GM12875 (cell line): ENCODE data around the gene GREB1.

Experiments used
- H3K4me3 ChIP-seq: one replicate; pipeline ENCODE4 v1.5.1; 2011; ENCODE audit warnings: low read depth, low read length, control low read depth
- TF ChIP-seq, protein P1 (sequence below): IDR thresholded peaks from 2 replicates; pipeline ENCODE4 v1.5.1; 2011; ENCODE audit warnings: low read depth, mild to moderate bottlenecking, control low read depth, inconsistent platforms, low read length, moderate library complexity, borderline replicate concordance; ENCODE audit not compliant: insufficient read depth

The GREB1 gene

DNA sequence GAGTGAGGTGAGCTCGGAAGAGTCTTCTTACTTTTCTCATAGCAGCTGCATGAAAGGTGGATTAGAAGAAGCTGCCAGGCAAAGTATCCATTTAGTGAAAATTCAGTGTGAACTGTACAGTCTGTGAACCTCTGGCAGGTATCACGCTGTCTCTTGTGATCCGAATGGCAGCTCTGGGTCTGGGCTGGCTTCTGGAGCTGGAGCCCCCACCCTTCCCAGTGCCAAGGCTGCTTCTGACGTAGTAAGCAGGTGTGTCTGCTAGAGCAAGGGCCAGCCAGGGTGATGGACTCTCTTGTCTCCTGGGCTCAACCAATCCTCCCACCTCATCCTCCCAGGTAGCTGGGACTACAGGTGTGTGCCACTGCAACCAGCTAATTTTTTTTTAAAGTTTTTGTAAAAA lies 150.1 kb downstream of the GREB1 start:
- H3K4me3 ChIP-seq: no peak overlapping the region
- TF ChIP-seq, protein P1, sequence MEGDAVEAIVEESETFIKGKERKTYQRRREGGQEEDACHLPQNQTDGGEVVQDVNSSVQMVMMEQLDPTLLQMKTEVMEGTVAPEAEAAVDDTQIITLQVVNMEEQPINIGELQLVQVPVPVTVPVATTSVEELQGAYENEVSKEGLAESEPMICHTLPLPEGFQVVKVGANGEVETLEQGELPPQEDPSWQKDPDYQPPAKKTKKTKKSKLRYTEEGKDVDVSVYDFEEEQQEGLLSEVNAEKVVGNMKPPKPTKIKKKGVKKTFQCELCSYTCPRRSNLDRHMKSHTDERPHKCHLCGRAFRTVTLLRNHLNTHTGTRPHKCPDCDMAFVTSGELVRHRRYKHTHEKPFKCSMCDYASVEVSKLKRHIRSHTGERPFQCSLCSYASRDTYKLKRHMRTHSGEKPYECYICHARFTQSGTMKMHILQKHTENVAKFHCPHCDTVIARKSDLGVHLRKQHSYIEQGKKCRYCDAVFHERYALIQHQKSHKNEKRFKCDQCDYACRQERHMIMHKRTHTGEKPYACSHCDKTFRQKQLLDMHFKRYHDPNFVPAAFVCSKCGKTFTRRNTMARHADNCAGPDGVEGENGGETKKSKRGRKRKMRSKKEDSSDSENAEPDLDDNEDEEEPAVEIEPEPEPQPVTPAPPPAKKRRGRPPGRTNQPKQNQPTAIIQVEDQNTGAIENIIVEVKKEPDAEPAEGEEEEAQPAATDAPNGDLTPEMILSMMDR: no peak

DNA sequence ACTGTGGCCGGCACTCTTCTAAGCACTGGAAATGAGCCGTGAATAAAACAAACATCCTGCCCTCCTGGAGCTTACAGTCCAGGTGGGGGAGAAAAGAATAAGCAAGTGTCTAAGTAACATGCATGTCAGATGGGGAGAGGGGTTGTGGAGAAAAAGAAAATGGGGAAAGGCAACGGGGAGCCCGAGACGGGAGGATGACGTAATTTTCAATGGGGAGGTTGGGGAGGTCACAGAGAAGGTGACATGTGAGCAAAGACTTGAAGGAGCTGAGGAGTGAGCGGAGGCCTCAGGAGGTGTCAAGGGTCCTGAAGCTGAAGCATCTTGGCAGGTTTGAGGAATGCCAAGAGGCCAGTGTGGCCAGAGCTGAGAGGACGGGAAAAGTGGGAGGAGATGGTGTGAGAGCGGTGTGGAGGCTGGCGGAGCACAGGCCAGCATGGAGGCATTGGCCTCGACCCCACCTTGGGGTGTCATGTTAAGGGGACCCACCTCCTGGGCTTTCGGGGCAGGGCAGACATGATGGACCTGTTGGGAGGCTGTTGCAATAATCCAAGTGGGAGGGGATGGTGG lies 151.1 kb downstream of the GREB1 start:
- H3K4me3 ChIP-seq: no peak overlapping the region
- TF ChIP-seq, protein P1: no peak

DNA sequence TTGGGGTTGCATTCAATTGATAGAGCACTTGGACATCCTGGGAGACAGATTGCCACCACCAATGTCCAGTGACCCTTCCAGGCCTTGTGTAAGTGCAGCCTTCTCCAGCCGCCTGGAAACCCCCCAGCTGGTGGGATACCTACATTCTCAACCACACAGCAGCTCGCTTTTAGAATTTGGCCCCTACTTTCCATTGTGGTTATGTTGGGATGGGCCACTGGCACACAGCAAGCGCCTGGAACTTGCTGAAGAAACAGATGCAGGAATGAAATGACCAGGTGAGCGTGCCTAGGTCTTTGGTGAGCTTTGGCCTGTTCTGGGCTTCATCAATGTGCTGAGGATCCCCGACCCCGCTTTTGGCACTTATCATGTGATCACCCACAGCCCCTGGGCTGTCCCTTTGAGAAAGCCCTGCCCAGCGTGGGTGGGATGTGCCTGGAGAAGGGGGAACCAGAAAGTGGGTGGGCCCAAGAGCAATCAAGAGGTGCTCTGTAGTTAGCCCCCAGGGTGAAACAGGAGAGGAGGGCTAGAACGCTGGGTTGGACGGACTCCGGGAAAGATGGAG lies 152.1 kb downstream of the GREB1 start:
- H3K4me3 ChIP-seq: no peak overlapping the region
- TF ChIP-seq, protein P1: no peak

DNA sequence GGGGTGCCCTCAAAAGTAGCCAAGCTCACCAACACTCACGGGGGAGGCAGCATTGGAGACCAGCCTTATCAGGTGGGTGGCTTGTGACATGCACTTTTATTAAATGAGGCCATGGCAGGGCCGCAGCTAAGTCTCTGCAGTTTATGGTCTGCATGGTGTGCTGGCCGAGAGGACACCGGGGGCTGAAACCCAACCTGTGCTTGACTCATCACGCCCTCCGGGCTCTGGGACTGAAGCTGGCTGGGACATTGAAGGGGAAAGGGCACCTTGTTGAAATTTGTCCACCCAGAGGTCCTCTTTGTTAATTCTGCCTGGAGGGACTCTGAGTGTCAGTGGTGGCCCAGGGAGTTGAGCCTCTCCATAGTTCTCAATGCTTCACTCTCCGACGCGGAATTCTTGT lies 153.9 kb downstream of the GREB1 start:
- no peak overlapping the region for H3K4me3 ChIP-seq
- TF ChIP-seq, protein P1: no peak

DNA sequence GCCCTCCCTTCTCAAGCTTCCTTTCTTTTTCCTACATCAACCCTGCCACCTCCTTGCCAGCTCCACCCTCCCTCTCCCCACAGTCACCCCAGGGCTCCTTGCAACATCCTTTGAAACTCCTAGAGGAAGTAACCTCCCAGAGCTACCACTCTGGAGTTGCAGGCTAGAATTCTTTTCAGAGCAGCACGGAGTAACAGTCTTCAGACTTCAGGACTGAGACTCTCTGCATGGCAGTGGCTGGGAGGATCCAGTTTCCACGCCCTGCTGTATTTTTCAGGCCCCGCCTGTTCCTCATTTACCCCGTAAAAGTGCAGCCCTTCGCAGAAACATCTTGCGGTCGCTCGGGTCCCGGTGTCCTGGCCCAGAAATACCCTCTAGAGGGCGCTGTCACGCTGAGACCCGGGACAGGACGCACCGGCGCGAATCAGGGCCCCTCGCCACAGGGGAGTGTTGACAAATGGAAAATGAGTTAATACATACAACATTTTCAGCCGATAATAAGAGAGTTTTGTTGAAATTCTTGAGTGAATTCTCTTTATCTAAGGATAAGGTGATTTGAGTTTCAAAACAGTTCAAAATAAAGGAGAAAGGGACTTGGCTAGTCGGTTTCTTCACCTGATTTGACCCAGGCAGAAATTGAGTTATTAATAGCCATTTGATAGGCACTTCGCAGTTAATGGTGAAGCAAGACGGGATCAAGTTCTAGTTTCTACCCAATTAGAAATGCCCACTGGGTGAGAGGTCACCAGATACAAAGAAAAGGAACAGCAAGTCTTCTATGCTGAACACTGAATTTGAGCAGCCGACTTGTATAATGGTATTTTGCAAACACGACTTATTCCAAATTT lies 154.6 kb downstream of the GREB1 start:
- TF ChIP-seq, protein P1: peak; percentile 72; the same call in 1 of the 2 replicates
- no peak overlapping the region for H3K4me3 ChIP-seq

DNA sequence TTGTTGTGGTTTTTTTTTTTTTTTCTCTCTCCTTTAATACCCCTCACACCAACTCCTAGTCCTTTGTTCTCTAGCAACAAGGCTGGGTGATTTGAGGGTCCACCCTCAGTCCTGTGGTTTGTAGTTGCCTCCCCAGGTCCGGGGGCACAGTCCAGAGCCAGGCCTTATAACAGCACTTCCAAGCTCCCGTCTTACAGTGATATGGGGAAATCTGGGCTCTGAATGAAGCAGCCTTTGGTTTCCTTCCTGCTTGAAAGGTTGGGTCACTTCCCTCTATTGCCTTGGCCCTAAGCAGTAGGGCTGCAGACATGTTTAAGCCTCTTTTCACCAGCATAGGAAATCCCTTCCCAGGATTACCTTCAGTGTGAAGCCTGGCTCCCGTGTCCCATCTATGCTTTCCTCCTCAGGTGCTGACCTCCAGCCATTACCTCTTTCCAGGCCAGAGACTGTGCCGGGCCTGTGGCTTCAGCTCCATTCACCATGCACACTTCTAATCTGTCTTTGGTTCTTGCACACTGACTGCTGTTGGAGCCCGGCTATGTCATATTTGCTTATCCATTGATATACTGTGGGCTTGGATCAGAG lies 157.3 kb downstream of the GREB1 start:
- TF ChIP-seq, protein P1: no peak
- no peak overlapping the region for H3K4me3 ChIP-seq
